H1 (cell line): ENCODE measurements around the gene SKAP1. TPM values are rescaled to one million over a fixed set of nuclear protein-coding genes. Genes with fewer than 3 reads are reported as not detected.

ENCODE experiments used
- ASH2L ChIP-seq: fragments of 200-600, 300-600 bp; sonication (generic); IDR thresholded peaks from one replicate; pipeline ENCODE4 v1.7.1; 2017; ENCODE audit warnings: low read length
- CHD1 ChIP-seq: IDR thresholded peaks from 2 replicates; pipeline ENCODE4 v1.6.1; 2012; ENCODE audit warnings: low read depth, low read length, improper control_type of control experiment
- CHD7 ChIP-seq: fragments of 300-600 bp; sonication (generic); IDR thresholded peaks from 2 replicates; pipeline ENCODE4 v1.7.1; 2012; ENCODE audit warnings: low read length, moderate library complexity, mild to moderate bottlenecking, inconsistent platforms; ENCODE audit not compliant: insufficient replicate concordance
- FOSL1 ChIP-seq: IDR thresholded peaks from 2 replicates; pipeline ENCODE4 v1.6.1; 2011; ENCODE audit warnings: mild to moderate bottlenecking, low read depth, low read length, moderate library complexity; ENCODE audit not compliant: insufficient read depth
- GABPA ChIP-seq: IDR thresholded peaks from 2 replicates; pipeline ENCODE4 v1.6.1; 2011; ENCODE audit warnings: mild to moderate bottlenecking, low read length, moderate library complexity, borderline replicate concordance; ENCODE audit not compliant: insufficient read depth
- KDM5A ChIP-seq: fragments of 200-600 bp; IDR thresholded peaks from 2 replicates; pipeline ENCODE4 v1.7.1; 2012; ENCODE audit warnings: mild to moderate bottlenecking, low read length, inconsistent platforms, mixed read lengths
- NRF1 ChIP-seq: IDR thresholded peaks from 2 replicates; pipeline ENCODE4 v1.6.1; 2011; ENCODE audit warnings: mild to moderate bottlenecking, low read depth, low read length, improper control_type of control experiment
- POLR2A ChIP-seq, 2 experiments: IDR thresholded peaks; 1 replicate in 1 of 2; 2 replicates in 1 of 2; pipeline ENCODE4 v1.6.1; 2011; ENCODE audit warnings: low read depth in 2 of 2, low read length in 2 of 2, mild to moderate bottlenecking in 2 of 2; ENCODE audit errors: control extremely low read depth in 1 of 2
- POU5F1 ChIP-seq: IDR thresholded peaks from 2 replicates; pipeline ENCODE4 v1.6.1; 2011; ENCODE audit warnings: low read depth, mild to moderate bottlenecking, low read length, moderate library complexity
- RNF2 ChIP-seq: fragments of 200-900, 300-1000 bp; sonication (generic); IDR thresholded peaks from 2 replicates; pipeline ENCODE4 v1.7.1; 2016; ENCODE audit warnings: borderline replicate concordance, low read depth, mild to moderate bottlenecking, antibody characterized with exemption, low read length; ENCODE audit not compliant: poor library complexity, severe bottlenecking; ENCODE audit errors: missing control alignments
- RXRA ChIP-seq: IDR thresholded peaks from 2 replicates; pipeline ENCODE4 v1.6.1; 2011; ENCODE audit warnings: low read depth, mild to moderate bottlenecking, low read length, moderate library complexity; ENCODE audit not compliant: insufficient read depth
- SP4 ChIP-seq: IDR thresholded peaks from 2 replicates; pipeline ENCODE4 v1.6.1; 2012; ENCODE audit warnings: low read length, inconsistent platforms
- YY1 ChIP-seq: IDR thresholded peaks from 2 replicates; pipeline ENCODE4 v1.6.1; 2011; ENCODE audit warnings: low read depth, mild to moderate bottlenecking, low read length
- polyA plus RNA-seq, 7 experiments: library from polyadenylated mRNA; depleted of rRNA in 3 of 7; stranded (reverse) in 5 of 7; unstranded in 2 of 7; fragments of >200 nt in 5 of 7; fragments of 200-250 nt in 2 of 7; gene quantifications; 1 replicate in 5 of 7; 2 replicates in 1 of 7; 4 replicates in 1 of 7; pipeline versions ENCODE4 v1.2.1 to v1.2.3, GENCODE V29; 2011 to 2013; ENCODE audit warnings: missing spikeins in 2 of 7, mixed read lengths in 2 of 7
- total RNA-seq: library from RNA; stranded (reverse); fragmentation: NEBNext Ultra II Directional; extraction: Animal tissue kit (Norgen Biotek cat#: 25700); gene quantifications from 2 replicates; pipeline ENCODE4 v1.2.1, GENCODE V29; 2021

Gene SKAP1
- total and polyA plus RNA-seq, 2 of the 8 experiments (the other 6 are each of a cell fraction or from before 2014, with no cell fraction given), result not detected

GRCh38 chr17:48433896-48434295 is 3.9 kb upstream of the SKAP1 start (continued):
- no peak for TF ChIP-seq CHD7
- TF ChIP-seq GABPA, result no peak
- no peak for TF ChIP-seq FOSL1
- no peak for TF ChIP-seq ASH2L
- TF ChIP-seq SP4, result no peak
- TF ChIP-seq POLR2A (IDR thresholded peaks at IDR 0.05; ENCODE audit: control extremely low read depth in 1 of 2, low read depth in 2 of 2, low read length in 2 of 2), result no peak
- no peak for TF ChIP-seq POU5F1
- no peak for TF ChIP-seq NRF1
- no peak for TF ChIP-seq KDM5A
- TF ChIP-seq YY1, result no peak
- no peak for TF ChIP-seq CHD1
- TF ChIP-seq RXRA, result no peak
- TF ChIP-seq RNF2, result no peak
